Prostate gland (tissue), 2 donors: ENCODE measurements around the gene TLCD5. TPM values are rescaled to one million over a fixed set of nuclear protein-coding genes. Genes with fewer than 3 reads are reported as not detected.

Source experiments
- DNase-seq: peaks from one replicate; pipeline ENCODE4 v3.0.0-alpha.2; 2019; ENCODE audit warnings: low spot score
- H3K27ac ChIP-seq, 2 donors: fragments of 200-600 bp; sonication (generic); 2 replicates each; pipeline ENCODE4 v1.5.1; 2017 to 2019
- H3K27me3 ChIP-seq: fragments of 200-600 bp; sonication (generic); replicated peaks from 2 replicates; pipeline ENCODE4 v1.5.1; 2019; ENCODE audit not compliant: insufficient read depth
- H3K36me3 ChIP-seq, 2 donors: fragments of 200-600 bp; sonication (generic); 1 replicate in 1 of 2; 2 replicates in 1 of 2; pipeline versions ENCODE4 v1.5.1 to v1.8.1; 2017 to 2019
- H3K4me1 ChIP-seq: fragments of 200-600 bp; sonication (generic); replicated peaks from 2 replicates; pipeline ENCODE4 v1.5.1; 2019
- H3K4me3 ChIP-seq, 2 donors: fragments of 200-600 bp; sonication (generic); 2 replicates each; pipeline ENCODE4 v1.5.1; 2017 to 2019
- H3K9me3 ChIP-seq: fragments of 200-600 bp; sonication (generic); 2 replicates; pipeline ENCODE4 v1.5.1; 2017
- POLR2A ChIP-seq: fragments of 450-650 bp; IDR thresholded peaks from one replicate; pipeline ENCODE4 v1.6.1; 2016; ENCODE audit warnings: antibody characterized with exemption, mild to moderate bottlenecking
- POLR2AphosphoS5 ChIP-seq: sonication (generic); formaldehyde crosslinking; IDR thresholded peaks from one replicate; pipeline ENCODE4 v1.6.1; 2017; ENCODE audit warnings: antibody characterized with exemption
- WGBS: methylation state at CpG from one replicate; pipeline ENCODE4 v1.1.5; 2018; 5-methylcytosine and 5-hydroxymethylcytosine counted together
- intact Hi-C: fragments of 100-400 bp; cut with DNase I; formaldehyde crosslinking; loops from one replicate; pipeline ENCODE4 v1.14.2; 2022
- total RNA-seq, 2 donors: library from RNA; depleted of rRNA; stranded (reverse); fragments of >200 nt; gene quantifications; one replicate each; pipeline ENCODE4 v1.1.0, GENCODE V29; 2016
- TF ChIP-seq, protein P1 (sequence below), 4 experiments: fragments of 200-600 bp in 2 of 4; fragments of 450-650 bp in 2 of 4; sonication (generic) in 2 of 4; IDR thresholded peaks; 1 replicate in 3 of 4; 2 replicates in 1 of 4; pipeline ENCODE4 v1.5.1; 2016 to 2019; ENCODE audit warnings: antibody characterized with exemption in 4 of 4, mild to moderate bottlenecking in 2 of 4, moderate library complexity in 2 of 4

The TLCD5 gene
- total RNA-seq, 2 donors from 2014 or later: 7.8 to 10.6 TPM

DNA sequence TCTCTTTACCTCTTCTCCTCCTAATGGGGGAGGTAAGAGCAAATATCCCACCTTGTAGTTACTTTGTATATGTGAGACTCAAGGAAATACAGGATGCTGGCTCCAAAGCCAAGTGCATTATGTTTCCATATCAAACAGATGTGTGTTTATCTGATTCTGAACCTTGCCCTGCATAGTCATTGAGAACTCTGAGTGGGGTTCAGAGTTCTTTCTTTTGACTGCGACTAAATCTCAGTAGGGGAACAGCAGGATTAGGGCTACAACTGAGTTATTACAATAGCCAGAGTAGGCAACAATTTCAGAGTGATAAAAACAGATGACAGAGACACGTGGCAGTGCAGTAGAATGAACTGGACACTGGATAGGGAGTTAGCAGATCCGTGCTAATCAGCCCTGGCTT, 34.1 kb upstream of the TLCD5 start:
- H3K36me3 ChIP-seq: no peaks in the 10 kb centered on the region
- no peak overlapping the region for H3K27ac ChIP-seq
- WGBS: 70% methylated on average over 3 of the region's 3 CpGs
- intact Hi-C loops: no loop called here
- no peaks in the 10 kb centered on the region for H3K27me3 ChIP-seq
- H3K9me3 ChIP-seq: no peaks in the 10 kb centered on the region
- no peak for DNase-seq
- H3K4me3 ChIP-seq: no peak overlapping the region
- no peak for TF ChIP-seq POLR2AphosphoS5
- TF ChIP-seq POLR2A: no peak
- H3K4me1 ChIP-seq: no peaks in the 10 kb centered on the region

DNA sequence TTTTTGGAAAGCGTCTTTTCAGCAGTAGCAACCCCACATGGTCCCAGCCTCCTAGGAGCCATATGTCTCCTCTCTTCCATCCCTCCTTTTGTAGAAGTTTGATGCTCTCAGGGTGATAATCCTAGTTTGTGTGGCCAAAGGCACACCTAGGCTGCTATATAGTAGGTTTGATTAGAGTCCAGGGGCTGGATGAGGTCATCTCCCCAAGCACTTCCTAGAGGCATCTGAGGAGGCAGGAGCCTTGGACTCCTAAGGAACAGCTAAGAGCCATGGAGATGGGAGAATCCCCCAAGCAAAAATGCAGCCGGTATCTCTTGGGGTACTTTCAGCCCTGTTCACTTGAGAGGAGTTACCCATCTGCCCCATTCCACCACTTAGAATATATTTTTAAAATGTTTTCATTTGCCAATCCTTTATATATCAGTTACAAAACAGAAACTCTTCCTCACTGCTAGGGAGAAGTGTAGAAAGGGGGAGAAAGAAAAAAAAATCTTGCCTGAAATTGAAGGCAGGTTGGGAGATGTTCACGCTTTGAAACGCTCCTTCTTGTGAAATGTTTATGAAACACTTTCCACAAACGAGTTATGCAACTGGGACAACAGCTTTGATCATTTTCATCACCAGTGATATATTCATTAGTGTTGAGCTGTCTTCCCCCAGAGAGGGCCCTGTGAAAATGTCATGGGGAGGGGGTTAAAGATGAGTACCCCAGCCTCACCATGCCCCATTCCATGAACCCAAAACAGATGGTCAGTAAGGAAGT, 31.9 kb upstream of the TLCD5 start:
- H3K4me3 ChIP-seq: no peak overlapping the region
- no peaks in the 10 kb centered on the region for H3K4me1 ChIP-seq
- no peaks in the 10 kb centered on the region for H3K27me3 ChIP-seq
- intact Hi-C loops: no loop called here
- H3K36me3 ChIP-seq: no peaks in the 10 kb centered on the region
- H3K27ac ChIP-seq: no peak overlapping the region
- no peak for TF ChIP-seq POLR2A
- TF ChIP-seq, protein P1, sequence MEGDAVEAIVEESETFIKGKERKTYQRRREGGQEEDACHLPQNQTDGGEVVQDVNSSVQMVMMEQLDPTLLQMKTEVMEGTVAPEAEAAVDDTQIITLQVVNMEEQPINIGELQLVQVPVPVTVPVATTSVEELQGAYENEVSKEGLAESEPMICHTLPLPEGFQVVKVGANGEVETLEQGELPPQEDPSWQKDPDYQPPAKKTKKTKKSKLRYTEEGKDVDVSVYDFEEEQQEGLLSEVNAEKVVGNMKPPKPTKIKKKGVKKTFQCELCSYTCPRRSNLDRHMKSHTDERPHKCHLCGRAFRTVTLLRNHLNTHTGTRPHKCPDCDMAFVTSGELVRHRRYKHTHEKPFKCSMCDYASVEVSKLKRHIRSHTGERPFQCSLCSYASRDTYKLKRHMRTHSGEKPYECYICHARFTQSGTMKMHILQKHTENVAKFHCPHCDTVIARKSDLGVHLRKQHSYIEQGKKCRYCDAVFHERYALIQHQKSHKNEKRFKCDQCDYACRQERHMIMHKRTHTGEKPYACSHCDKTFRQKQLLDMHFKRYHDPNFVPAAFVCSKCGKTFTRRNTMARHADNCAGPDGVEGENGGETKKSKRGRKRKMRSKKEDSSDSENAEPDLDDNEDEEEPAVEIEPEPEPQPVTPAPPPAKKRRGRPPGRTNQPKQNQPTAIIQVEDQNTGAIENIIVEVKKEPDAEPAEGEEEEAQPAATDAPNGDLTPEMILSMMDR (IDR thresholded peaks at IDR 0.05): no peak
- no peak for TF ChIP-seq POLR2AphosphoS5
- no peaks in the 10 kb centered on the region for H3K9me3 ChIP-seq
- no peak for DNase-seq
- 57% methylated on average over 5 of the region's 5 CpGs for WGBS

DNA sequence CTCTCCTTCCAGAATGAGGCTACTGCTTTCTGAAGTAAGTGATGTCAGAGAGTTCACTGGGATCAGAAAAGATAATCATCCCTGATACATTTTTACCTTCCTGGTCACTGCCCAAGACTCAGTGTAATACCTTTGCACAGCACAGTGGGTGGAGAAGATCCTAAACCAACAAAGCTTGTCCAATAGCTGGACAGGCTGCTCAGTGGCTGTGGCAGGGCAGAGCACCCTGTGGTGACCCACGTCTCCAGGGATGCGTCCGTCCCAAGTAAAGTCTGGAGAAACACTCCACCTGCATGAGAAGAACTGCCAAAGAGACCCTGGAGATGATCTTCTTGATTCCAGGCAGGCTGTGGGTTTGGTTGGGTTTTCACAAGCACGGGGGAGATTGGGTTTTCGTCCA, 31.0 kb upstream of the TLCD5 start:
- Histone ChIP-seq H3K9me3 (no peaks in the 10 kb centered on the region), H3K4me3 (no peak overlapping the region), H3K4me1 (no peaks in the 10 kb centered on the region), H3K27ac (no peak overlapping the region), H3K36me3 (no peaks in the 10 kb centered on the region), H3K27me3 (no peaks in the 10 kb centered on the region)
- TF ChIP-seq, protein P1 (IDR thresholded peaks at IDR 0.05): no peak
- TF ChIP-seq POLR2A: no peak
- no peak for TF ChIP-seq POLR2AphosphoS5
- WGBS: 76% methylated on average over 5 of the region's 5 CpGs
- no peak for DNase-seq
- intact Hi-C loops: no loop called here

DNA sequence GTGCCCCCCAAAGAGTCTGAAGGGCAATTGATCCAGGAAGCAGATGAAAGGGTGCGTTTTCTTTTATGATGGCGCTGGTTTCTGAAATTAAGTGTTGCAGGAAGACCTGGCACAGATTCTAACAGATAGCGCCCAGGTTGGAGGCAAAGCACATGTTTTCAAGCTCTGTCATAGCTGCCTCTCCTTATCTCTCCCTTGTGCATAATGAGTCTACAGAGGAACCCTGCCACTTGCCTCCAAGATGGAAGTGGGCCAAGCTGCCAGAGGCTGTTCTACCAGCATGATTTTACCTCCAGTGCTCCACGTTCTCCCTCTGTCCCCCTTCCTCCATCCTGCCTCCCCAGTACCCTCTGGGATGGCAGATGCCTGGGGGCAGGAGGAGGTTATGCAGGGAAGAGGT, 30.0 kb upstream of the TLCD5 start:
- no peak for DNase-seq
- no peak overlapping the region for H3K4me3 ChIP-seq
- intact Hi-C loops: loop anchor here (5.0 kb wide), 1 partner anchor 58 kb away; no protein-coding TSS in a partner anchor
- TF ChIP-seq, protein P1 (IDR thresholded peaks at IDR 0.05): no peak
- no peak for TF ChIP-seq POLR2AphosphoS5
- TF ChIP-seq POLR2A: no peak
- WGBS: 15% methylated on average over 4 of the region's 4 CpGs
- H3K27ac ChIP-seq: no peak overlapping the region
- H3K4me1 ChIP-seq: peaks cover under 1% of the 10 kb centered on the region
- H3K27me3 ChIP-seq: no peaks in the 10 kb centered on the region
- no peaks in the 10 kb centered on the region for H3K36me3 ChIP-seq
- no peaks in the 10 kb centered on the region for H3K9me3 ChIP-seq

DNA sequence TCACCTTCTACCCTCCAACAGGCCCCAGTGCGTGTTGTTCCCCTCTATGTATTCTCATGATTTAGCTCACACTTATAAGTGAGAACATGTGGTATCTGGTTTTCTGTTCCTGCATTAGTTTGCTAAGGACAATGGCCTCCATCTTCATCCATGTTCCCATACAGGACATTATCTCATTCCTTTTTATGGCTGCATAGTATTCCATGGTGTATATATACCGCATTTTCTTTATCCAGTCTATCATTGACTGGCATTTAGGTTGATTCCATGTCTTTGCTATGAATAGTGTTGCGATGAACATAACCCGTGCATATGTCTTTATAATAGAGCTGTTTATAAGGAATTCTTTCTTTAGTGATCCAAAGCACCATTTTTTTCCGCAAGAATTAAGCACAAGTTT, 28.5 kb upstream of the TLCD5 start:
- no peak for TF ChIP-seq POLR2AphosphoS5
- TF ChIP-seq POLR2A: no peak
- TF ChIP-seq, protein P1 (IDR thresholded peaks at IDR 0.05): no peak
- WGBS: 98% methylated on average over 5 of the region's 5 CpGs
- H3K4me1 ChIP-seq: peaks cover 4% of the 10 kb centered on the region
- H3K36me3 ChIP-seq: no peaks in the 10 kb centered on the region
- no peak for DNase-seq
- H3K27ac ChIP-seq: no peak overlapping the region
- H3K27me3 ChIP-seq: no peaks in the 10 kb centered on the region
- intact Hi-C loops: loop anchor here (5.0 kb wide), 1 partner anchor 59 kb away; no protein-coding TSS in a partner anchor
- H3K4me3 ChIP-seq: no peak overlapping the region
- no peaks in the 10 kb centered on the region for H3K9me3 ChIP-seq
